Prostate gland (tissue), 2 donors: Measurements from ENCODE around the gene PXMP4. TPM values are rescaled to one million over a fixed set of nuclear protein-coding genes. Genes with fewer than 3 reads are reported as not detected.

Source experiments
- DNase-seq: peaks from one replicate; pipeline ENCODE4 v3.0.0-alpha.2; 2019; ENCODE audit warnings: low spot score
- H3K27ac ChIP-seq, 2 donors: fragments of 200-600 bp; sonication (generic); 2 replicates each; pipeline ENCODE4 v1.5.1; 2017 to 2019
- H3K27me3 ChIP-seq: fragments of 200-600 bp; sonication (generic); replicated peaks from 2 replicates; pipeline ENCODE4 v1.5.1; 2019; ENCODE audit not compliant: insufficient read depth
- H3K36me3 ChIP-seq, 2 donors: fragments of 200-600 bp; sonication (generic); 1 replicate in 1 of 2; 2 replicates in 1 of 2; pipeline versions ENCODE4 v1.5.1 to v1.8.1; 2017 to 2019
- H3K4me1 ChIP-seq: fragments of 200-600 bp; sonication (generic); replicated peaks from 2 replicates; pipeline ENCODE4 v1.5.1; 2019
- H3K4me3 ChIP-seq, 2 donors: fragments of 200-600 bp; sonication (generic); 2 replicates each; pipeline ENCODE4 v1.5.1; 2017 to 2019
- H3K9me3 ChIP-seq: fragments of 200-600 bp; sonication (generic); 2 replicates; pipeline ENCODE4 v1.5.1; 2017
- CTCF ChIP-seq, 4 experiments: fragments of 200-600 bp in 2 of 4; fragments of 450-650 bp in 2 of 4; sonication (generic) in 2 of 4; IDR thresholded peaks; 1 replicate in 3 of 4; 2 replicates in 1 of 4; pipeline ENCODE4 v1.5.1; 2016 to 2019; ENCODE audit warnings: antibody characterized with exemption in 4 of 4, mild to moderate bottlenecking in 2 of 4, moderate library complexity in 2 of 4
- POLR2A ChIP-seq: fragments of 450-650 bp; IDR thresholded peaks from one replicate; pipeline ENCODE4 v1.6.1; 2016; ENCODE audit warnings: antibody characterized with exemption, mild to moderate bottlenecking
- POLR2AphosphoS5 ChIP-seq: sonication (generic); formaldehyde crosslinking; IDR thresholded peaks from one replicate; pipeline ENCODE4 v1.6.1; 2017; ENCODE audit warnings: antibody characterized with exemption
- WGBS: methylation state at CpG from one replicate; pipeline ENCODE4 v1.1.5; 2018; 5-methylcytosine and 5-hydroxymethylcytosine counted together
- intact Hi-C: fragments of 100-400 bp; cut with DNase I; formaldehyde crosslinking; loops from one replicate; pipeline ENCODE4 v1.14.2; 2022
- total RNA-seq, 2 donors: library from RNA; depleted of rRNA; stranded (reverse); fragments of >200 nt; gene quantifications; one replicate each; pipeline ENCODE4 v1.1.0, GENCODE V29; 2016

The PXMP4 gene
- total RNA-seq, 2 donors from 2014 or later = 13.3 to 25.5 TPM

- WGBS = 89% methylated on average over 10 of the region's 10 CpGs
- Histone ChIP-seq H3K9me3 (no peaks in the 10 kb centered on the region), H3K4me3 (no peak overlapping the region), H3K4me1 (peaks cover 3% of the 10 kb centered on the region), H3K36me3 (no peaks in the 10 kb centered on the region), H3K27ac (no peak overlapping the region), H3K27me3 (no peaks in the 10 kb centered on the region)
- TF ChIP-seq POLR2AphosphoS5 (no peak), CTCF (IDR thresholded peaks at IDR 0.05) (no peak), POLR2A (no peak)
- intact Hi-C loops = no loop called here
- DNase-seq = no peak
Measured at GRCh38 chr20:33713865-33714367, 6.2 kb downstream of the PXMP4 start.

GRCh38 chr20:33711446-33711738 is 8.7 kb downstream of the PXMP4 start:
- intact Hi-C loops = no loop called here
- H3K36me3 ChIP-seq = no peaks in the 10 kb centered on the region
- WGBS = 0% methylated on average over 1 of the region's 1 CpG

GRCh38 chr20:33710681-33711445 is 9.2 kb downstream of the PXMP4 start:
- Histone ChIP-seq H3K4me1 (no peaks in the 10 kb centered on the region), H3K27ac (no peak overlapping the region), H3K4me3 (no peak overlapping the region), H3K36me3 (no peaks in the 10 kb centered on the region), H3K27me3 (no peaks in the 10 kb centered on the region), H3K9me3 (no peaks in the 10 kb centered on the region)
- DNase-seq = no peak
- TF ChIP-seq POLR2A = no peak
- no peak for TF ChIP-seq CTCF (IDR thresholded peaks at IDR 0.05)
- TF ChIP-seq POLR2AphosphoS5 = no peak
- intact Hi-C loops = no loop called here
- WGBS = 76% methylated on average over 14 of the region's 14 CpGs

More at GRCh38 chr20:33711446-33711738, 8.7 kb downstream of the PXMP4 start:
- Histone ChIP-seq H3K27me3 (no peaks in the 10 kb centered on the region), H3K4me3 (no peak overlapping the region), H3K4me1 (no peaks in the 10 kb centered on the region), H3K9me3 (no peaks in the 10 kb centered on the region), H3K27ac (no peak overlapping the region)
- no peak for DNase-seq
- TF ChIP-seq CTCF (IDR thresholded peaks at IDR 0.05) (no peak), POLR2A (no peak), POLR2AphosphoS5 (no peak)

- no peaks in the 10 kb centered on the region for H3K27me3 ChIP-seq
- intact Hi-C loops = no loop called here
- no peak overlapping the region for H3K4me3 ChIP-seq
- TF ChIP-seq POLR2A = no peak
- no peak for TF ChIP-seq CTCF (IDR thresholded peaks at IDR 0.05)
- no peaks in the 10 kb centered on the region for H3K9me3 ChIP-seq
- H3K27ac ChIP-seq = no peak overlapping the region
- WGBS = 79% methylated on average over 16 of the region's 16 CpGs
- no peaks in the 10 kb centered on the region for H3K4me1 ChIP-seq
- no peaks in the 10 kb centered on the region for H3K36me3 ChIP-seq
- no peak for DNase-seq
Measured at GRCh38 chr20:33709905-33710541, 10.1 kb downstream of the PXMP4 start.

- no peaks in the 10 kb centered on the region for H3K27me3 ChIP-seq
- no peaks in the 10 kb centered on the region for H3K9me3 ChIP-seq
- no peak overlapping the region for H3K27ac ChIP-seq
- no peaks in the 10 kb centered on the region for H3K36me3 ChIP-seq
- DNase-seq = no peak
- WGBS = 82% methylated on average over 2 of the region's 2 CpGs
- H3K4me3 ChIP-seq = no peak overlapping the region
- no peaks in the 10 kb centered on the region for H3K4me1 ChIP-seq
- intact Hi-C loops = no loop called here
- TF ChIP-seq POLR2AphosphoS5 (no peak), CTCF (IDR thresholded peaks at IDR 0.05) (no peak), POLR2A (no peak)
Measured at GRCh38 chr20:33709398-33709797, 10.7 kb downstream of the PXMP4 start.
